IMR-90 (cell line): ENCODE data around the gene ARNT2. TPM values are rescaled to one million over a fixed set of nuclear protein-coding genes. Genes with fewer than 3 reads are reported as not detected.

Experiments used
- ATAC-seq: fragments of 200-7000 bp; cut with Tn5 transposase; 2 replicates; pipeline ENCODE4 v1.9.1; 2020; ENCODE audit warnings: low read depth, mild to moderate bottlenecking, moderate library complexity
- BruUV-seq: library from RNA; stranded (reverse); fragments of 400-500 nt; replicated peaks from 2 replicates; lab custom pipeline; 2021; lab: Mats Ljungman, UMichigan
- CTCF ChIA-PET: fragments of 300-600 bp; formaldehyde crosslinking; extraction: SDS; loops from one replicate; lab custom pipeline; 2021; ENCODE audit warnings: antibody characterized with exemption; lab: Yijun Ruan, JAX
- POLR2A ChIA-PET: fragments of 300-600 bp; sonication (Branson Sonifier 250); formaldehyde crosslinking; loops from one replicate; lab custom pipeline; 2022; ENCODE audit warnings: antibody characterized with exemption; ENCODE audit not compliant: unreplicated experiment; lab: Charles Lee
- DNase-seq: peaks from one replicate; pipeline ENCODE4 v3.0.0; 2013
- H2AFZ ChIP-seq: replicated peaks from 2 replicates; pipeline ENCODE3; 2013; ENCODE audit warnings: low read length, mild to moderate bottlenecking; ENCODE audit not compliant: poor library complexity
- H2AK5ac ChIP-seq: 2 replicates; pipeline ENCODE4 v1.6.1; 2013; ENCODE audit warnings: low read depth, low read length, inconsistent platforms
- H2AK9ac ChIP-seq: replicated peaks from 2 replicates; pipeline ENCODE3; 2013; ENCODE audit warnings: mild to moderate bottlenecking, low read depth, low read length, moderate library complexity; ENCODE audit not compliant: poor library complexity
- H2BK120ac ChIP-seq: 2 replicates; pipeline ENCODE4 v1.6.1; 2013; ENCODE audit warnings: low read depth, low read length, inconsistent platforms
- H2BK15ac ChIP-seq: 3 replicates; pipeline ENCODE4 v1.6.1; 2013; ENCODE audit warnings: low read depth, low read length, inconsistent platforms
- H2BK20ac ChIP-seq: 2 replicates; pipeline ENCODE4 v1.6.1; 2013; ENCODE audit warnings: low read depth, mild to moderate bottlenecking, inconsistent platforms, low read length, moderate library complexity
- H2BK5ac ChIP-seq: 2 replicates; pipeline ENCODE4 v1.6.1; 2013; ENCODE audit warnings: mild to moderate bottlenecking, low read depth, low read length, inconsistent platforms; ENCODE audit not compliant: poor library complexity, severe bottlenecking
- H3K14ac ChIP-seq: replicated peaks from 2 replicates; pipeline ENCODE4 v1.6.1; 2013; ENCODE audit warnings: low read depth, low read length, inconsistent platforms
- H3K18ac ChIP-seq: 2 replicates; pipeline ENCODE4 v1.6.1; 2013; ENCODE audit warnings: low read depth, low read length, control low read depth
- H3K23ac ChIP-seq: 2 replicates; pipeline ENCODE4 v1.6.1; 2013; ENCODE audit warnings: low read depth, low read length, inconsistent platforms
- H3K27ac ChIP-seq: 2 replicates; pipeline ENCODE4 v1.5.1; 2013; ENCODE audit warnings: mild to moderate bottlenecking, control low read depth, low read length; ENCODE audit not compliant: insufficient read depth
- H3K27me3 ChIP-seq: 2 replicates; pipeline ENCODE4 v1.6.1; 2013; ENCODE audit warnings: low read length; ENCODE audit not compliant: control insufficient read depth, insufficient read depth
- H3K36me3 ChIP-seq: 2 replicates; pipeline ENCODE4 v1.6.1; 2013; ENCODE audit warnings: low read length, mixed read lengths; ENCODE audit not compliant: control insufficient read depth, insufficient read depth
- H3K4ac ChIP-seq: 2 replicates; pipeline ENCODE4 v1.6.1; 2013; ENCODE audit warnings: low read depth, low read length, inconsistent platforms
- H3K4me1 ChIP-seq: 2 replicates; pipeline ENCODE4 v1.6.1; 2013; ENCODE audit warnings: low read length, mixed read lengths; ENCODE audit not compliant: control insufficient read depth, insufficient read depth
- H3K4me2 ChIP-seq: 2 replicates; pipeline ENCODE4 v1.6.1; 2013; ENCODE audit warnings: low read depth, mild to moderate bottlenecking, control low read depth, low read length, moderate library complexity
- H3K4me3 ChIP-seq: 2 replicates; pipeline ENCODE4 v1.5.1; 2013; ENCODE audit warnings: low read depth, mild to moderate bottlenecking, control low read depth, low read length, moderate library complexity; ENCODE audit not compliant: insufficient read depth
- H3K56ac ChIP-seq: 2 replicates; pipeline ENCODE4 v1.6.1; 2013; ENCODE audit warnings: low read length, inconsistent platforms; ENCODE audit not compliant: insufficient read depth; ENCODE audit errors: extremely low read depth
- H3K79me1 ChIP-seq, 2 experiments: 2 replicates each; pipeline ENCODE4 v1.6.1; 2013; ENCODE audit warnings: low read length in 2 of 2, inconsistent platforms in 1 of 2, low read depth in 1 of 2
- H3K9ac ChIP-seq: 2 replicates; pipeline ENCODE4 v1.6.1; 2013; ENCODE audit warnings: low read depth, low read length, control low read depth
- H3K9me1 ChIP-seq: 2 replicates; pipeline ENCODE4 v1.6.1; 2013; ENCODE audit warnings: low read length, inconsistent platforms; ENCODE audit not compliant: insufficient read depth
- H3K9me3 ChIP-seq: 2 replicates; pipeline ENCODE4 v1.6.1; 2013; ENCODE audit warnings: low read length; ENCODE audit not compliant: control insufficient read depth, insufficient read depth
- H4K20me1 ChIP-seq: 2 replicates; pipeline ENCODE4 v1.6.1; 2013; ENCODE audit warnings: low read length, inconsistent platforms; ENCODE audit not compliant: insufficient read depth
- H4K5ac ChIP-seq: 2 replicates; pipeline ENCODE4 v1.6.1; 2013; ENCODE audit warnings: mild to moderate bottlenecking, low read depth, low read length, control low read depth
- H4K8ac ChIP-seq, 2 experiments: 2 replicates each; pipeline ENCODE4 v1.6.1; 2013; ENCODE audit warnings: low read depth in 2 of 2, low read length in 2 of 2, control low read depth in 1 of 2, inconsistent platforms in 1 of 2
- H4K91ac ChIP-seq: 2 replicates; pipeline ENCODE4 v1.6.1; 2013; ENCODE audit warnings: low read depth, low read length, inconsistent platforms; ENCODE audit not compliant: insufficient read depth
- CEBPB ChIP-seq: IDR thresholded peaks from 2 replicates; pipeline ENCODE4 v1.6.1; 2012; ENCODE audit warnings: low read depth, low read length, improper control_type of control experiment
- MAFK ChIP-seq: IDR thresholded peaks from 2 replicates; pipeline ENCODE4 v1.6.1; 2012; ENCODE audit warnings: low read depth, low read length, improper control_type of control experiment
- WGBS, 2 experiments: methylation state at CpG; one replicate each; pipeline versions ENCODE4 v1.1.5 to v1.1.7; 2013; ENCODE audit warnings: missing lambda C conversion rate in 2 of 2; ENCODE audit not compliant: insufficient read length in 1 of 2; ENCODE audit errors: extremely low coverage in 2 of 2; 5-methylcytosine and 5-hydroxymethylcytosine counted together
- dilution Hi-C: fragments of 300-500 bp; cut with HindIII; formaldehyde crosslinking; loops from one replicate; pipeline ENCODE4 v1.14.3; 2018; ENCODE audit warnings: low sequenced_read_pairs; ENCODE audit not compliant: unreplicated experiment
- in situ Hi-C: fragments of 300-500 bp; cut with MboI; formaldehyde crosslinking; loops from 3 replicates; pipeline ENCODE4 v1.14.3; 2019; ENCODE audit warnings: low sequenced_read_pairs, inconsistent platforms, mixed read lengths
- intact Hi-C: fragments of 100-400 bp; cut with micrococcal nuclease; formaldehyde crosslinking; loops from 2 replicates; pipeline ENCODE4 v1.10.0; 2022
- polyA plus RNA-seq, 3 experiments: library from polyadenylated mRNA; depleted of rRNA; stranded (reverse); fragments of >200 nt; gene quantifications; 2 replicates each; pipeline ENCODE4 v1.2.3, GENCODE V29; 2012; ENCODE audit warnings: low replicate concordance in 1 of 3
- total RNA-seq: library from RNA; depleted of rRNA; stranded (reverse); fragments of >200 nt; gene quantifications from 2 replicates; pipeline ENCODE4 v1.2.3, GENCODE V29; 2012
- TF ChIP-seq, protein P1 (sequence below): fragments of 150-350 bp; IDR thresholded peaks from 2 replicates; pipeline ENCODE4 v1.6.1; 2017; ENCODE audit warnings: mild to moderate bottlenecking, antibody characterized with exemption, low read length, low read depth

The ARNT2 gene
- total and polyA plus RNA-seq, 2 of the 4 experiments (the other 2 are of a cell fraction), result 18.2 to 19.0 TPM

DNA sequence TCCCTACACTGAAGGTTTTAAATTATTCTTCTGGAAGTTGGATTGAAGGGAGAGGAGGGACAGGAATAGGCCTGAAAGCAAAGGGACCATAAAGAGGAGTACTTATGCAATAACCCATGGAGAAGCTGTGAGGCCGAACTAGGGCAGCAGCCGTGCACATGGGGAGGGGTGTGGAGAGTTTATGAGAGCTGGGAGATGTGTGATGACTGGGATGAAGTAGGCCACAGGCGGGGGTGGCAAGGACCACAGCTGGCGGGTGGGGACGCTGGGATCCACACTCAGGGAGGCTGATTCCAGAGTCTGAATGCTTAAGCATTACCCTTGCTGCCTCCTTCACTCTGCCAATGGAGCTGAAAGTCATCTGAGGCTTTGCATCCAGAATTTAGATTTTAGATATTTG, 123.8 kb downstream of the ARNT2 start:
- Histone ChIP-seq H3K27me3 (no peaks in the 10 kb centered on the region), H3K14ac (0 out of 2 replicates have a peak overlapping the region, but pooled peaks have one; percentile 25), H3K9me3 (no peaks in the 10 kb centered on the region), H3K18ac (peak overlapping the region; percentile 63; the same call in 1 of the 2 replicates), H3K4me3 (no peak overlapping the region), H4K8ac (no peak overlapping the region), H3K4me2 (no peak overlapping the region), H2BK15ac (no peak overlapping the region), H3K4me1 (peaks cover 22% of the 10 kb centered on the region), H3K79me1 (peaks cover 4 to 35% of the 10 kb centered on the region in 2 experiments; a peak in 3 of 4 replicates), H3K23ac (no peak overlapping the region), H3K36me3 (peaks cover 6% of the 10 kb centered on the region), H4K20me1 (no peaks in the 10 kb centered on the region), H2AK5ac (peak overlapping the region; percentile 27; the same call in 1 of the 2 replicates), H3K4ac (0 out of 2 replicates have a peak overlapping the region, but pooled peaks have one; percentile 51), H4K91ac (peak overlapping the region; percentile 11; the same call in 1 of the 2 replicates), H2BK5ac (no peak overlapping the region), H2BK120ac (peak overlapping the region; percentile 54; the same call in 1 of the 2 replicates), H2BK20ac (peak overlapping the region; percentile 42; the same call in 1 of the 2 replicates), H3K27ac (no peak overlapping the region), H2AK9ac (no peak overlapping the region), H3K9me1 (peaks cover 24% of the 10 kb centered on the region; the same call in 1 of the 2 replicates), H4K5ac (peak overlapping the region; percentile 83; the same call in 1 of the 2 replicates), H2AFZ (no peak overlapping the region), H3K9ac (no peak overlapping the region), H3K56ac (no peak overlapping the region)
- no CpG with 5 or more reads among the region's 5 CpGs for WGBS, 2 experiments
- DNase-seq (no peak), ATAC-seq (no peak)
- BruUV-seq, result no TSS peak
- dilution Hi-C loops (no loop called here), intact Hi-C loops (no loop called here), in situ Hi-C loops (no loop called here)
- ChIA-PET CTCF (no interaction called here), POLR2A (no interaction called here)
- TF ChIP-seq CEBPB (no peak), MAFK (no peak)
- TF ChIP-seq, protein P1, sequence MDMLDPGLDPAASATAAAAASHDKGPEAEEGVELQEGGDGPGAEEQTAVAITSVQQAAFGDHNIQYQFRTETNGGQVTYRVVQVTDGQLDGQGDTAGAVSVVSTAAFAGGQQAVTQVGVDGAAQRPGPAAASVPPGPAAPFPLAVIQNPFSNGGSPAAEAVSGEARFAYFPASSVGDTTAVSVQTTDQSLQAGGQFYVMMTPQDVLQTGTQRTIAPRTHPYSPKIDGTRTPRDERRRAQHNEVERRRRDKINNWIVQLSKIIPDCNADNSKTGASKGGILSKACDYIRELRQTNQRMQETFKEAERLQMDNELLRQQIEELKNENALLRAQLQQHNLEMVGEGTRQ, result no peak
